H9 (cell line): ENCODE data around the gene CHAMP1. TPM values are rescaled to one million over a fixed set of nuclear protein-coding genes. Genes with fewer than 3 reads are reported as not detected.

Source experiments
- DNase-seq: peaks from one replicate; pipeline ENCODE4 v3.0.0-alpha.2; 2017
- H2AFZ ChIP-seq: one replicate; pipeline ENCODE4 v1.6.1; 2013; ENCODE audit warnings: mild to moderate bottlenecking, low read length, control low read depth, moderate library complexity
- H2AK5ac ChIP-seq: 2 replicates; pipeline ENCODE4 v1.6.1; 2013; ENCODE audit warnings: low read length, control low read depth, mixed read lengths; ENCODE audit not compliant: insufficient read length
- H2BK120ac ChIP-seq: one replicate; pipeline ENCODE4 v1.6.1; 2013; ENCODE audit warnings: low read depth, mild to moderate bottlenecking, low read length, control low read depth, inconsistent platforms; ENCODE audit not compliant: poor library complexity, severe bottlenecking
- H2BK12ac ChIP-seq: 2 replicates; pipeline ENCODE4 v1.6.1; 2013; ENCODE audit warnings: low read length, control low read depth, mixed read lengths, low read depth; ENCODE audit not compliant: insufficient read length
- H2BK15ac ChIP-seq: 2 replicates; pipeline ENCODE4 v1.6.1; 2013; ENCODE audit warnings: low read depth, low read length, control low read depth
- H2BK20ac ChIP-seq: one replicate; pipeline ENCODE4 v1.6.1; 2013; ENCODE audit warnings: low read depth, mild to moderate bottlenecking, low read length, control low read depth, inconsistent platforms; ENCODE audit not compliant: poor library complexity, severe bottlenecking
- H2BK5ac ChIP-seq: 2 replicates; pipeline ENCODE4 v1.6.1; 2013; ENCODE audit warnings: low read length, control low read depth, mixed read lengths; ENCODE audit not compliant: insufficient read length
- H3K14ac ChIP-seq: 2 replicates; pipeline ENCODE4 v1.6.1; 2013; ENCODE audit warnings: low read length, control low read depth; ENCODE audit not compliant: insufficient read depth
- H3K18ac ChIP-seq: 2 replicates; pipeline ENCODE4 v1.6.1; 2013; ENCODE audit warnings: low read depth, mild to moderate bottlenecking, mixed read lengths, low read length, control low read depth; ENCODE audit not compliant: insufficient read length
- H3K23ac ChIP-seq: 2 replicates; pipeline ENCODE4 v1.6.1; 2013; ENCODE audit warnings: low read length, control low read depth, mixed read lengths, low read depth; ENCODE audit not compliant: insufficient read length
- H3K23me2 ChIP-seq: 2 replicates; pipeline ENCODE4 v1.6.1; 2013; ENCODE audit warnings: low read depth, mild to moderate bottlenecking, mixed read lengths, low read length, control low read depth; ENCODE audit not compliant: insufficient read length, poor library complexity, severe bottlenecking
- H3K27ac ChIP-seq: 2 replicates; pipeline ENCODE4 v1.5.1; 2013; ENCODE audit warnings: low read length, control low read depth, mixed read lengths, low read depth; ENCODE audit not compliant: insufficient read length
- H3K27me3 ChIP-seq: 2 replicates; pipeline ENCODE4 v1.6.1; 2013; ENCODE audit warnings: low read length, control low read depth, inconsistent platforms; ENCODE audit not compliant: insufficient read depth
- H3K4ac ChIP-seq: 2 replicates; pipeline ENCODE4 v1.6.1; 2013; ENCODE audit warnings: low read depth, mild to moderate bottlenecking, control low read depth, inconsistent platforms, low read length, moderate library complexity
- H3K4me1 ChIP-seq: 2 replicates; pipeline ENCODE4 v1.6.1; 2013; ENCODE audit warnings: low read length, control low read depth, inconsistent platforms; ENCODE audit not compliant: insufficient read depth
- H3K4me2 ChIP-seq: 2 replicates; pipeline ENCODE4 v1.6.1; 2013; ENCODE audit warnings: low read length, control low read depth, mixed read lengths; ENCODE audit not compliant: insufficient read length, insufficient read depth
- H3K56ac ChIP-seq: 2 replicates; pipeline ENCODE4 v1.6.1; 2013; ENCODE audit warnings: low read depth, mild to moderate bottlenecking, mixed read lengths, low read length, control low read depth; ENCODE audit not compliant: insufficient read length
- H3K79me1 ChIP-seq: 2 replicates; pipeline ENCODE4 v1.6.1; 2013; ENCODE audit warnings: low read depth, mild to moderate bottlenecking, moderate library complexity, low read length, control low read depth, inconsistent platforms; ENCODE audit not compliant: insufficient read depth, poor library complexity, severe bottlenecking
- H3K79me2 ChIP-seq: 2 replicates; pipeline ENCODE4 v1.6.1; 2013; ENCODE audit warnings: low read length, control low read depth, inconsistent platforms; ENCODE audit not compliant: insufficient read depth
- H3K9ac ChIP-seq: 2 replicates; pipeline ENCODE4 v1.6.1; 2013; ENCODE audit warnings: low read length, control low read depth, mixed read lengths; ENCODE audit not compliant: insufficient read length; ENCODE audit errors: extremely low read depth
- H3K9me3 ChIP-seq: one replicate; pipeline ENCODE4 v1.6.1; 2013; ENCODE audit warnings: low read depth, low read length, inconsistent platforms; ENCODE audit not compliant: control insufficient read depth
- H3T11ph ChIP-seq: one replicate; pipeline ENCODE4 v1.6.1; 2013; ENCODE audit warnings: mild to moderate bottlenecking, low read length, control low read depth, inconsistent platforms
- H4K20me1 ChIP-seq: one replicate; pipeline ENCODE4 v1.6.1; 2013; ENCODE audit not compliant: control insufficient read depth, insufficient read length, insufficient read depth
- H4K5ac ChIP-seq: 2 replicates; pipeline ENCODE4 v1.6.1; 2013; ENCODE audit warnings: low read depth, mild to moderate bottlenecking, mixed read lengths, low read length, control low read depth; ENCODE audit not compliant: insufficient read length
- H4K8ac ChIP-seq: replicated peaks from 2 replicates; pipeline ENCODE4 v1.6.1; 2013; ENCODE audit warnings: low read length, control low read depth, mixed read lengths, low read depth; ENCODE audit not compliant: insufficient read length
- H4K91ac ChIP-seq: 2 replicates; pipeline ENCODE4 v1.6.1; 2013; ENCODE audit warnings: low read depth, mild to moderate bottlenecking, moderate library complexity, mixed read lengths, low read length, control low read depth; ENCODE audit not compliant: insufficient read length
- H3K27ac Mint-ChIP-seq, 3 experiments: 2 replicates in 2 of 3; 3 replicates in 1 of 3; pipeline ENCODE4 v1.8.0; 2020 to 2021; ENCODE audit warnings: mixed read lengths in 3 of 3, mild to moderate bottlenecking in 1 of 3, moderate library complexity in 1 of 3
- H3K27me3 Mint-ChIP-seq: 2 replicates; pipeline ENCODE4 v1.8.0; 2021; ENCODE audit warnings: low read depth, mild to moderate bottlenecking, moderate library complexity, mixed read lengths
- H3K36me3 Mint-ChIP-seq, 3 experiments: 2 replicates in 2 of 3; 3 replicates in 1 of 3; pipeline ENCODE4 v1.8.0; 2020 to 2021; ENCODE audit warnings: low read depth in 3 of 3, mixed read lengths in 3 of 3; ENCODE audit not compliant: insufficient read depth in 1 of 3
- H3K4me1 Mint-ChIP-seq, 2 experiments: 2 replicates each; pipeline ENCODE4 v1.8.0; 2020; ENCODE audit warnings: mixed read lengths in 2 of 2
- H3K4me3 Mint-ChIP-seq, 2 experiments: 2 replicates in 1 of 2; 3 replicates in 1 of 2; pipeline ENCODE4 v1.8.0; 2020 to 2021; ENCODE audit warnings: mild to moderate bottlenecking in 2 of 2, mixed read lengths in 2 of 2, moderate library complexity in 1 of 2
- H3K9me3 Mint-ChIP-seq, 2 experiments: 2 replicates in 1 of 2; 3 replicates in 1 of 2; pipeline ENCODE4 v1.8.0; 2020; ENCODE audit warnings: mild to moderate bottlenecking in 2 of 2, mixed read lengths in 2 of 2, moderate library complexity in 1 of 2
- WGBS: extraction: QIAGEN DNeasy Blood & Tissue Kit; methylation state at CpG from one replicate; pipeline ENCODE4 v1.1.7; 2013; ENCODE audit warnings: missing lambda C conversion rate, low lambda C conversion rate, mixed read lengths; ENCODE audit not compliant: insufficient read length; ENCODE audit errors: extremely low coverage; 5-methylcytosine and 5-hydroxymethylcytosine counted together
- total RNA-seq: library from RNA; stranded (reverse); gene quantifications from 2 replicates; pipeline ENCODE4 v1.2.1, GENCODE V29; 2021
- TF ChIP-seq, protein P1 (sequence below): fragments of 200-600 bp; sonication (generic); conservative IDR thresholded peaks from 3 replicates; pipeline ENCODE4 v1.8.0; 2021; ENCODE audit warnings: antibody characterized with exemption, mild to moderate bottlenecking

The CHAMP1 gene
- total RNA-seq, 1 experiment from 2014 or later = 62.1 TPM

DNA sequence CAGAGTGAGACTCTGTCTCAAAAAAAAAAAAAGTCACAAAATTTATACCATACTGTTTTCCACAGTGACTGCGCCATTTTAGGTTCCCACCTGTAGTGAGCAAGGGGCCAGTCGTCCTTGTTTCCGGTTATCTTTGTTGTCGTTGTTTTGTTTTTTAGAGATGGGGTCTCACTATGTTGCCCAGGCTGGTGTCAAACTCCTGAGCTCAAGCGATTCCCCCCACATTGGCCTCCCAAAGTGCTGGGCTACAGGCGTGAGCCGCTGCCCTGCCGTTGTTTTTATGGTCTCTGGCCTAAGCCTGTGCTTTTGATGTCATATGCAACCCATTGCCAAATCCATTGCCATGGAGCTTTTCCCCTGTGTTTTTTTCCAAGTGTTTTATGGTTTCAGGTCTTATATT lies 29.6 kb upstream of the CHAMP1 start:
- Histone ChIP-seq H2BK20ac (no peak overlapping the region), H3K27me3 (no peaks in the 10 kb centered on the region), H4K8ac (no peak overlapping the region), H3K79me1 (no peaks in the 10 kb centered on the region), H2AFZ (no peak overlapping the region), H3T11ph (no peak overlapping the region), H3K56ac (no peak overlapping the region), H4K20me1 (no peaks in the 10 kb centered on the region), H3K79me2 (peaks cover 4% of the 10 kb centered on the region; the same call in 1 of the 2 replicates), H3K4me2 (no peak overlapping the region), H2BK15ac (no peak overlapping the region), H2BK5ac (no peak overlapping the region), H4K5ac (no peak overlapping the region), H2AK5ac (no peak overlapping the region), H3K9ac (no peak overlapping the region), H3K27ac (no peak overlapping the region), H4K91ac (no peak overlapping the region), H3K14ac (no peak overlapping the region), H2BK120ac (no peak overlapping the region), H3K4ac (no peak overlapping the region), H3K23me2 (no peaks in the 10 kb centered on the region), H3K4me1 (peaks cover 3% of the 10 kb centered on the region), H3K9me3 (no peaks in the 10 kb centered on the region), H3K23ac (no peak overlapping the region), H3K18ac (no peak overlapping the region), H2BK12ac (no peak overlapping the region)
- H3K9me3 Mint-ChIP-seq = no peaks in the 10 kb centered on the region
- no peaks in the 10 kb centered on the region; the same call in 1 of the 2 replicates for H3K27me3 Mint-ChIP-seq
- no peak overlapping the region for H3K27ac Mint-ChIP-seq
- H3K4me1 Mint-ChIP-seq = peaks cover 17 to 18% of the 10 kb centered on the region in 2 experiments
- H3K36me3 Mint-ChIP-seq = peaks cover 39 to 70% (median 60%) of the 10 kb centered on the region in 3 experiments
- TF ChIP-seq, protein P1, sequence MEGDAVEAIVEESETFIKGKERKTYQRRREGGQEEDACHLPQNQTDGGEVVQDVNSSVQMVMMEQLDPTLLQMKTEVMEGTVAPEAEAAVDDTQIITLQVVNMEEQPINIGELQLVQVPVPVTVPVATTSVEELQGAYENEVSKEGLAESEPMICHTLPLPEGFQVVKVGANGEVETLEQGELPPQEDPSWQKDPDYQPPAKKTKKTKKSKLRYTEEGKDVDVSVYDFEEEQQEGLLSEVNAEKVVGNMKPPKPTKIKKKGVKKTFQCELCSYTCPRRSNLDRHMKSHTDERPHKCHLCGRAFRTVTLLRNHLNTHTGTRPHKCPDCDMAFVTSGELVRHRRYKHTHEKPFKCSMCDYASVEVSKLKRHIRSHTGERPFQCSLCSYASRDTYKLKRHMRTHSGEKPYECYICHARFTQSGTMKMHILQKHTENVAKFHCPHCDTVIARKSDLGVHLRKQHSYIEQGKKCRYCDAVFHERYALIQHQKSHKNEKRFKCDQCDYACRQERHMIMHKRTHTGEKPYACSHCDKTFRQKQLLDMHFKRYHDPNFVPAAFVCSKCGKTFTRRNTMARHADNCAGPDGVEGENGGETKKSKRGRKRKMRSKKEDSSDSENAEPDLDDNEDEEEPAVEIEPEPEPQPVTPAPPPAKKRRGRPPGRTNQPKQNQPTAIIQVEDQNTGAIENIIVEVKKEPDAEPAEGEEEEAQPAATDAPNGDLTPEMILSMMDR = no peak
- H3K4me3 Mint-ChIP-seq = peak overlapping the region in 1 of 2 experiments; percentile 11; a peak in 1 of 5 replicates
- WGBS = no CpG with 5 or more reads among the region's 8 CpGs
- DNase-seq = no peak
